ENCODE measurements around the gene MACROD2.

DNA sequence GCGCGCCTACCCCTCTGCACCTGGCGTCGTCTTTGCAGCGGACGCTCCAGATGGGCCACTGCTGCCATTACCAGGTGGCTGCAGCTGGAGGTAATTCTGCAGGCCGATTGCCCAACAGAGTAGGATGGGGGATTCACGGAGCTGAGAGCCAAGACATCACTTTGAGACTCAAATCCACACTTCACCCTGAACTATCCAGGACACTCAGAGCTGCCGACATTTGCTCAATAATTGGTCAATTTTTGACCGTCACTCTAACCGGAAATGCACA, 1037.0 kb downstream of the MACROD2 start:
- TF ChIP-seq, protein P1, sequence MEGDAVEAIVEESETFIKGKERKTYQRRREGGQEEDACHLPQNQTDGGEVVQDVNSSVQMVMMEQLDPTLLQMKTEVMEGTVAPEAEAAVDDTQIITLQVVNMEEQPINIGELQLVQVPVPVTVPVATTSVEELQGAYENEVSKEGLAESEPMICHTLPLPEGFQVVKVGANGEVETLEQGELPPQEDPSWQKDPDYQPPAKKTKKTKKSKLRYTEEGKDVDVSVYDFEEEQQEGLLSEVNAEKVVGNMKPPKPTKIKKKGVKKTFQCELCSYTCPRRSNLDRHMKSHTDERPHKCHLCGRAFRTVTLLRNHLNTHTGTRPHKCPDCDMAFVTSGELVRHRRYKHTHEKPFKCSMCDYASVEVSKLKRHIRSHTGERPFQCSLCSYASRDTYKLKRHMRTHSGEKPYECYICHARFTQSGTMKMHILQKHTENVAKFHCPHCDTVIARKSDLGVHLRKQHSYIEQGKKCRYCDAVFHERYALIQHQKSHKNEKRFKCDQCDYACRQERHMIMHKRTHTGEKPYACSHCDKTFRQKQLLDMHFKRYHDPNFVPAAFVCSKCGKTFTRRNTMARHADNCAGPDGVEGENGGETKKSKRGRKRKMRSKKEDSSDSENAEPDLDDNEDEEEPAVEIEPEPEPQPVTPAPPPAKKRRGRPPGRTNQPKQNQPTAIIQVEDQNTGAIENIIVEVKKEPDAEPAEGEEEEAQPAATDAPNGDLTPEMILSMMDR (IDR thresholded peaks at IDR 0.05), result no peak
- TF ChIP-seq ZFX (IDR thresholded peaks at IDR 0.05; ENCODE audit: borderline replicate concordance), result no peak
